Stimulated activated CD4-positive, alpha-beta T cell treated with anti-CD3 and anti-CD28 coated beads, Interleukin-4, amount 100 ng/mL, for 4 hours (primary cell): ENCODE results near the gene PRPF4.

ENCODE experiments used
- DNase-seq, 2 experiments: peaks; one replicate each; pipeline ENCODE4 v3.0.0-alpha.2; 2020

Gene PRPF4

DNA sequence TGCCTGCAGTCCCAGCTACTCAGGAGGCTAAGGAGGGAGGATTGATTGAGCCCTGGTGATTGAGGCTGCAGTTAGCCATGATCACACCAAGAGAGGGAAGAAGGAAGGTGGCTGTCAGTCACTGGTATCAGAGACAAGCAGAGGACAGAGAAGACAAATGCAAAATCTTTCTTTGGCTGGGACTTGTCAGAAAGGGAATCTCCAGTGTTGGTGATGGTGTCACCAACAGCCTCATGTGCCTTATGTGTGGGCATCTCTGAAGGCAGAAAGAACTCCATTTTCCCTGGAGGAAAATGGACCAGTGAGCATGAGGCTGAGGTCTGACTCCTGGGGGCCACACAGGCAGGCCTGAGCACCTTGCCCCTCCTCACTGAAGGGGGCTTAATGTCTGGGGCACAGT, 39.8 kb downstream of the PRPF4 start:
- DNase-seq, result no peak

DNA sequence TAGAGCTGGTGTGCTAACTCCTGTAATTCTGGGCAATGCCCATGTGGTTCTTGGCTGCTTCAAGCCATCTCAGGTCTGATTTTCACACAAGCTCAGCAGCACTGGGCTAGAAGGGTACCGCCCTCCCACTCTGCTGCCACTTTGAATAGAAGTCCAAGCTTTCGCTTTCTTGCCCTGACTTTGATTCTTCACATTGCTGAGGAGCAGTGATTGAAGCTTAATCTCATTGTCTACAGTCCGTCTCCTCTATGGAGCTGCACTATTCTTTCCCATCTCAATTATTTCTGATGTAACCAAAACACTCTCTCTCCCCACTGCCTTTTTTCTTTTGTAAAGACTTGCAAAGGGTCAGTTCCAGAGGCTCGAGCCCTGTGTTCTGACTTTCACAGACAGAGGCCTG, 40.6 kb downstream of the PRPF4 start:
- no peak for DNase-seq

DNA sequence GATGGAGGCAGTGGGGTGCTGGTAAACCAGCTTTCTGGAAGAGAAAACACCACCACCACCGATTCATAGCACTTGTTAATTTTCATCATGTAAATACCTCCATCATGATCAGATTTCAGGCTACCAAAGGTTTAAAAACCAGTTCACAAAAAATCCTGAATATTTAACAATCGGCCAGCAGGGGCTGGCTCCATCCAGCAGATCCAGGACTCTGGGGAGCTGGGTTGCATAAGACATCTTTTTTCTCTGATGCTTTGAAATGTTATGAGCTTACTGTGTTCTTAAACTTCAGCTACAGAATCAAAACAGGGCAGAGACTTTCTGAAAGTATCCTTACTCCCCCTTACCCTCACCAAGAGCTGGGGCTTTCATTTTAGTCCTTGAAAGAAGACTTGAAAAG, 42.3 kb downstream of the PRPF4 start:
- no peak for DNase-seq

DNA sequence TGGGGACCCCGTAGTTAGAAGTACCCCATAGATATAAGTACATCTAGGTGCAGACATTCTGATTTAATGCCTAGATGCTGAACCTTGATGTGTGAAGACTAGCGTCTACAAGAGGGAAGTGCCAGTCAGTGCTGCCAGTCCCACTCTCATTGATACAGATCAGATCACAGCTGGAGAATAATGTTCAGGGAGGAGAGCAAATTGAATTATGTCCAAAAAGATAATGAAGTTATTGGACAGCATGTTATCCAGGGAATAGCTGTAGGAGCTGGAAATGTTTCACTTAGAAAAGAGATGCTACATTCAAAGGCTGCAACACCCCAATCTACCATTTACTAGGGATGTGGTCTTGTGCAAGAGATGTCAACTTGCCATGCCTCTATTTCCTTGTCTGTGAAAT, 43.6 kb downstream of the PRPF4 start:
- no peak for DNase-seq

DNA sequence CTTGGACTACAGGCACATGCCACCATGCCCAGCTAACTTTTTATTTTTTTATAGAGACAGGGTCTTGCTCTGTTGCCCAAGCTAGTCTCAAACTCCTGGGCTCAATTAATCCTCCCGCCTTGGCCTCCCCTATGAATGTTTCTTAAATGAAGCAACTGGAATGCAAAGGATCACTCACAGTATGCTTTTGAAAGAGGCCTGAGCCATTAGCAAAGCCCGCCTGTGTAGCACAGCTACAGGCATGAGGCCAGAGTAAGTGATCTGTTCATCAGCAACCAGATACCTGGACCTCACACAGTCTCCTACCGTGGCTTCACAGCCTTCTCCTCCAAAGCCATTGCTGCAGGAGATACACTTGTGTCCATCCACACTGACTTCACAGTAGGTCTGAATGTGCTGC, 44.6 kb downstream of the PRPF4 start:
- no peak for DNase-seq

DNA sequence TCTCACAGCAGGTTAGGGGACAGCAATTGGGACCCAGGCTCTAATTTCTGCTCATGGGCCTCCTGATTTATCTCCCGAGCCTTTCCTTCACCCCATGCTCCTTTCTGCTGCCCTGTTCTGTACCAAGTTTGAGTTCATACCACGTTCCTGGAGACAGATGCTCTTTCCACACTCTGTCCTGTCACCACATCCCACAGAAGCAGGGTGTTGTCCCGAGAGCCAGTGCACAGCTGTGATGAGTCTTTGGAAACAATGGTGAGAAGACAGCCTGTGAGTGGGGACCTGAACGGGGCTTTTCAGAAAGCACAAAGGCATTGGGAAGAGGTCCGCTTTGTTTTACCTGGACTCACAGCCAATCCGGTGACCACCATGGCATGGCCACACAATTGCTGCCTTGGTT, 47.2 kb downstream of the PRPF4 start:
- DNase-seq, result no peak

DNA sequence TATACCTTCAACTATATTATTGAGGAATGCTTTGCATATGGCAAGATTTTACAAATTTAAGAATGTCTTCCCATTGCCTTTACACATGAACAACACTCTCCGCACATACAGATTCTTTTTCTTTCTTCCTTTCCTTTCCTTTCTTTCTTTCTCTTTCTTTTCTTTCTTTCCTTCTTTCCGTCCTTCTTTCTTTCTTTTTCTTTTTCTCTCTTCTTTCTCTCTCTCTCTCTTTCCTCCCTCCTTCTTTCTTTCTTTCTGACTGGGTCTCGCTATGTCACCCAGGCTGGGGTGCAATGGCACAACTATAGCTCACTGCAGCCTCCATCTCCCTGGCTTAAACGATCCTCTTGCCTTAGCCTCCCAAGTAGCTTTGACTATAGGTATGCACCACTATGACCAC, 50.8 kb downstream of the PRPF4 start:
- DNase-seq, result no peak

DNA sequence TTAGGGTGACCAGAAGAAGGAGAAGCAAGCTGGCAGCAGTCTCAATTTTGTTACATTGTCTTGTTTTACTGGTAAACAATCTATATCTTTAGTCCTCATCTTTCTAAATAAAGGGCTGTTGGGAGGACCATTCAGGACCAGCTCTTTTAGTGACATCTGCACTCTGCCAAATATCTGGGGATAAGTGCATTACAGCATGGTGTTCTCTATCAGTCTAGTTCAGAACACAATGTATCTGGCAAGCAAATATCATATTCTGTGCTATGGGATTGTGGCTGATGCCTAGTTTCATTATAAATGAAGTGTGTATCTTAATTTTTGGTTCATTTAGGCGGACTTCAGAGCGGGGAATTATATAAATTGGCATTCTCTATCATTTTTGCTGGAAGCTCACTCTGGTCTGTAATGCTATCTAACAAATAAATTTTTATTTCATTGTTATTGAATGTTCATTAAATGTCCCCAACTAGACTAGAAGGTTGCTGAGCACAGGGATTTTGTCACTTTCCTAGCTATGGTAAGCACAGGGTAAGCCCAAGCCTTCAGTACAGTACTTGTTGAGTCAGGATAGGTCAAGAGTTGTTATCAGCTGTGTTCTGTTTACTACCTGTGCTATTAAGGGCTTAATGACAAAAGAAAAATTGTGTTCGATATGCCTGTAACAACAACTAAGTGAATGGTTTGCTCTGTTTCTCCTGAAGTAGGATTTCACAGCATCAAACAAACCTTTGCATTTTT, 52.8 kb downstream of the PRPF4 start:
- DNase-seq, result no peak

DNA sequence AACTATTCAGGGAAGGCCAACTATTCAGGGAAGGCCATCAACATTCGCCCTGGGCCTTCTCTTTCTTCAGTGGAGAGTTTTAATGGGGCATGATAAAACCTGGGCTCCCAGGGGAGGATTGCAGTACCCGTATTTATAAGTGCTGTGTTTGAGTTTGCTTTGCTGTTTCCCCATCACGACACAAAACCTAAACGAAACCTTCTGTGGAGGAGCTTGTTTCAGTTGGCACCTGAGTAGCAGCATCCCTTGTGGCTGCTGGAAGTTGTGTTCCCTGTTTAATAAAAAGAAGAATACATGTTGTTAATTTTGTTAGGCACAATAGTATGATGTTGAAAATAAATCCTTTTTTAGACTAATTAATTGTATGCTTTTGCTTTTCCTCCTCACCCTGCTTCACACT, 56.3 kb downstream of the PRPF4 start:
- DNase-seq, result no peak

DNA sequence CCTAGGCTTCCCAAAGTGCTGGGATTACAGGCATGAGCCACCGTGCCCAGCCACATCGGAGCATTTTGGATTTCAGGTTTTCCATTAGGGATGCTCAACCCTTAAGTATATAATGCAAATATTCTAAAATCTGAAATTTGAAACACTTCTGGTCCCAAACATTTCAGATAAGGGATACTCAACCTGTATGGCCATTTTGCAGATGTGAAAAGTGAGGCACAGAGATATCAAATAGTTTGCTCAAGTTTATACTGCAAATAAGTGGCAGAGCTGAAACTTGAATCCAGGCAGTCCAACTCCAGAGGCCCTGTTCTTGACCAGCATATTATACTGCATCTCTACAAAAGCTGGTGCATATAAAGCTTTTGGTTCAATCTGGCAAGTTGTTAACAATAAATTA, 62.3 kb downstream of the PRPF4 start:
- DNase-seq, result no peak

DNA sequence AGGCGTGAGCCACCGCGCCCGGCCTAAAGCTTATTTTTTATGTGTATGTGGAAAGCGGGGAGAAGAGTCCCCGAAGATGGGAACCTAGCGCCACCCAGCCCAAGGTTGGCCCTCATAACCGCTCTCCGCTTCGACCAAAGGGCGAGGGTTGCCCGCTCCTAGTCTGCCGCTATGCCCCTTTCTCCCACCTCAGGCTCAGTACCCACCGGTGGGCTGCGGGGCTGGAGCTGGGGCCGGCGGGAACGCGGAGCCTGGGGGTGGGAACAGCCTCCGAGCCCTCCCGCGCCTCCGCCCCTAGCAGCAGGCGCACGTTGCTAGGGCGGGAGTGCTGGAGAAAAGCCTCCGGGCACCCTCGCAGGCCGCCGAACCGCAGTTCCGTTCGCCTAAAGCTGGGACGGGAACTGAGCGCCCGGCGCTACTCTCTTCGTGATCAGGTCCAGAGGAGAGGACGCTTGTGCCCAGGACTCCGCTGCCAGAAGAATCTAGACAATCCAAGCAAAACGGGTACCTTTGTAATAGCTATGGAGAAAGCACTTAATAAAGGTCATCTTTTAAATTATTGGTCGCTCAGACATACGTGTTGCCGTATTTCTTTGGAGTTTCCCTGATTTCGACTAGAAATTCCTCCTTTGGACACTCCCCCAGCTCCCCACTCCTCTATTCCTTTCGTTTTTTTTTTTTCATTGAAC, 64.7 kb downstream of the PRPF4 start, which contains the start of gene WDR31:
Gene WDR31, minus strand, starts transcription at position 265 of the 689 bp plus-strand sequence. CDS start 8,253 bp downstream, outside the sequence.
- peak; percentile 78 to 82 for DNase-seq

DNA sequence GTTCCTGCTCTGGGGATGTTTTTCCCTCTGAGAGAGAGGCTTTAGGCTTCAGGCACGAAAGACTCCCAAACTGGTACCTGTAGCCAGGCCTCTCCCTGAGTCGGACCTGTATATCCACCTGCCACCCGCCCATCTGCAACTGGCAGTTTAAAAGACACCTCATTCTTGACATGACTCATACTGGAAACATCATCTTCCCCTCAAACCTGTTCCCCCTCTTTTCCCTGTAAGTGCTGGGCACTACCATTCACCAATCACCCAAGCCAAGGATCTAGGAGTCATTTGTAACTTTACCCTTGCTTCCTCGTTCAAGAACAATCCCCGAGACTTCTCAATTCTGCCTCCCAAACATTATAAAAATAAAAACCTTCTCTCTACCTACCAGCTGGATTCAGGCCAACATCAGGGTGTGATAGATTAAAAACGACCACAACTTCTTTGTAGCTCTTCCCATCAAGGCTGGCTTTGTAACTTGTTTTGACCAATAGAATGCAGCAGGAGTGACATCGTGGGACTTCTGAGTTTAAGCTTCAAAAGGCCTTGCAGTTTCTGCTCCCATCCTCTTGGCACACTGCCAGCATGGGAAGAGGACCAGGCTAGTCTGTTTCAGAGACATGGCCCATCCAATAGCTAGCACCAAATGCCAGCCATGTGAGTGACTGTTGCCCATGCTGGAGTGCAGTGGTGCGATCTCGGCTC, 66.4 kb downstream of the PRPF4 start:
- DNase-seq, result no peak
